GM08714 (cell line): Measurements from ENCODE around the gene TMEM202.
"Not testable (repeated sequence)": the region's sequence is repeated elsewhere in the genome, so short reads cannot be mapped to it uniquely, and the experiment has no call there.

Experiments
- H3K4me3 ChIP-seq: fragments of 200-500 bp; sonication (Bioruptor generic); 2 replicates; pipeline ENCODE4 v1.5.1; 2014; ENCODE audit warnings: mild to moderate bottlenecking, low read length, inconsistent platforms
- ZNF274 ChIP-seq: IDR thresholded peaks from 2 replicates; pipeline ENCODE4 v1.6.1; 2012; ENCODE audit warnings: mild to moderate bottlenecking, low read depth, low read length

TMEM202 gene, protein sequence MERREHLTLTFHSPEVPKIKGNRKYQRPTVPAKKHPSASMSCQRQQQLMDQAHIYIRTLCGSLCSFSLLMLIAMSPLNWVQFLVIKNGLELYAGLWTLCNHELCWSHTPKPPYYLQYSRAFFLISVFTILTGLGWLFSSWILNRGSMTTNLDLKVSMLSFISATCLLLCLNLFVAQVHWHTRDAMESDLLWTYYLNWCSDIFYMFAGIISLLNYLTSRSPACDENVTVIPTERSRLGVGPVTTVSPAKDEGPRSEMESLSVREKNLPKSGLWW

DNA sequence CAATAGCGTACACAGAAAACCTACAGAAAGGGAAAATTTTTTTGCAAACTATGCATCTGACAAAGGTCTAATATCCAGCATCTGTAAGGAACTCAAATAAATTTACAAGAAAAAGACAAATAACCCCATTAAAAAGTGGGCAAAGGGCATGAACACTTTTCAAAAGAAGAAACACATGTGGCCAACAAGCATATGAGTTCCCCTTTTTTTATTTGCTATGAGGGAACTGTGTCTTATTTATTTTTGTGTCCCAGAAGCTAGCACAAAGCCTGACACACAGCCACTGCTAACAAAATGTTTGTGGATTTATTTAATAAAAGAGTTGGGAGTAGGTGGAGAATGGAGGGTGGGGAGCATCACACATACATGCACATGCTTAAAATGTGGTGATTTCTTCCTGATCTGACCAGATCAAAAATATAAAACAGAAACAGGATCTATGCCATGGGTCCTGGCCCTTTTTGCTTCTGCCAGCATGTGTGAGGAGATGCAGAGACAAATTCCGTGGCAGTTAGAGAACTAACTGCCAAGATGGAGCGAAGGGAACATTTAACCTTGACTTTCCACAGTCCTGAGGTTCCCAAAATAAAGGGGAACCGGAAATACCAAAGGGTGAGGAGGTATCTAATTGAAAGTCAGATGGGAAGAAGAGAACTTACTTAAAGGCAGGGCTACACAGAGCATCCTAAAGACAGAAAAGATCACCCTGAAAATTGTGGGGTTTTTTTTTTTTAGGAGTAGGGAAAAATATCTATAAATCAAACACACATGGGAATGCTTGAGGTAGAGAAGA, at the start of gene TMEM202:
Gene TMEM202, plus strand, starts transcription at position 510 of the 793 bp plus-strand sequence. Its CDS starts 22 bp downstream, at position 532.
- TF ChIP-seq ZNF274, result no peak
- no peak within 1 kb of the TSS for H3K4me3 ChIP-seq

DNA sequence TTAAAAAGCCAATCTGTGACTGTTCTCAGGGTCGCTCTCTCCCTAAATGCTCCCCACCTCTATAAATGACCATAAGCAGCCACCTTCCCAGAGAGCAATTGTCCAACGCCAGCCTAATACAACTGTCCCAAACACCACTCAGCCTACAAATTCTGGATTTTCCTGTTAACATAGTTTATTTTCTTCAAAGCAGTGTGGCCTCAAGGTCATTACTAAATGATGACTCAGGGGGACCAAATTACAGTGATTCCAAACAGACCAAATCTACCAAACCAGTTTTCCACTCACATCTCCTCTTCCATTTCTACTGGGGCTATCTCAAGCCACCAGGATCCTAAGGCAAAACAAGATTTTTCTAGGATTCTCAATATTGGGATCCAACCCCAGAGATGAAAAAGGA, 44.8 kb upstream of the TMEM202 start:
- no peak overlapping the region for H3K4me3 ChIP-seq
- no peak for TF ChIP-seq ZNF274

DNA sequence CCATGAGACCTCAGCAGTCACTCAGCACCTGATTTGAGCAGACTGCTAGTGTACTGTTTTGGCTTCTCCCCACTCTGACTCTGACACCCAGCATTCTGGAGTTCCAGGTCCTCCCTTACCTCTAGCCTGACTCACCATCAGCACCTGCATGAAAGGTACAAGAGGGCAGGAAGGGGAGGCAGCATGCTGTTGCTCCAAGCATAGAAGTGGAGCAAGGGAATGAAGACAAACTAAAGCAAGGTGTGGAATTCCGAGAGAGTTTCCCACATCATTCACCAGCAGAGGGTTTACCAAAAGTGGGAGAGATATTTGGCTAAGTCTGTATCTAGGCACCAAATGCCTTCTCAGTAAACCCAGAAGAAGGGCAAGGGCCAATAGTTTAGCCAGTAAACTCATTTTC, 43.6 kb upstream of the TMEM202 start:
- H3K4me3 ChIP-seq, result no peak overlapping the region
- TF ChIP-seq ZNF274, result no peak

DNA sequence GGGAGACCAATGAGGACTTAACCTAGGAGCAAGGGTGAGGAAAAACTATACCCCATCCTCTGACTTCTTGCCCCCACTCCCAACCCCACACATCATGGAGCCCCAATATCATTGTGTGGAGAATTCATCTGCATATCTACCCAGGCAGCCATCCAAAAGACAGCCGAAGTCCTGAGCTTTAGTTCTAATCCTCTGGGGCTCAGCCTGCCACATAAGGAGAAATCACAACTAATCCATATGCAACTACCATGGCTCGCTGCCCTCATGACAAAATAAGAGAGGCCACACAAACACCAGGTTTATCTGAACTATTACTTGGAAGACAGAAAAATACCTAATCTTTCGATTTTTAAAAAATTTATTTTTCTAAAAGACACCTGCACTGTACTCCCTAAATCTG, 40.0 kb upstream of the TMEM202 start:
- no peak for TF ChIP-seq ZNF274
- no peak overlapping the region for H3K4me3 ChIP-seq

GRCh38 chr15:72358650-72359171, 39.4 kb upstream of the TMEM202 start:
- H3K4me3 ChIP-seq, result no peak overlapping the region
- TF ChIP-seq ZNF274, result no peak

DNA sequence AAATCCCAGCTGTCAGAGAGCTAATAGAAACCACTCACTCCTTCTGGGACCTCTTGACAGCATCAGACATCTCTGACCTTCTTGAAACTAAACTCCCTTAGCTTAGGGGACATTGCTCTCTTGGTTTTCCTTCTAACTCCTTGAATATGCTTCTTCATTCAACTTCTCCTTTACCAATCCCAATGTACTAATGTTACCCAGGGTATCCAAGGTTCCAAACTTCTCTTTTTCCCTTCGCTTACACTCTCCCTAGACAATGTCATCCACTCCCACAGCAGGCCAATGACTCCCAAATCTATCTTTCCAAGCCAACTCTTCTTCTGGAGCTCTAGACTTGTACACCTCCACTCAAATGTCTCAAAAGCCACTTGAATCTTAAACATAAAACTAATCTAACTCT, 36.9 kb upstream of the TMEM202 start:
- no peak for TF ChIP-seq ZNF274
- H3K4me3 ChIP-seq, result no peak overlapping the region

DNA sequence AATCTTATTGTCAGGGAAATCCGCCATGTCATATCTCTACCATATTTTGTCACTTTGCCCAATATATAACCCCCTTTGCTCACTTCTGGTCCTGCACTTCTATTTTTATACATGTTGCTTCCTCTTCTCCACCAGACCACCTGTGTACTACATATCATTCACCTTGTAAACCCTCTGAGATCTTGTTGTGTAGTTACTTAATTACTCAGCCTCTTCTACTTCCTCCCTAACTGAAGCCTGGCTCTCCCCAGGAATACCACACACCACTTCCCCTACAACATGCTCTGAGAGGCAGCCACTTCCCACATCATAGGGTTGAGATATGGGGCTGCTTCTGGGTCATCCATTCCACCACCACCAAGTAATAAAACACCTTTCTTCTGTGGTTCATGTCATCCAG, 32.3 kb upstream of the TMEM202 start:
- H3K4me3 ChIP-seq, result no peak overlapping the region; the same call in 1 of the 2 replicates
- no peak for TF ChIP-seq ZNF274

DNA sequence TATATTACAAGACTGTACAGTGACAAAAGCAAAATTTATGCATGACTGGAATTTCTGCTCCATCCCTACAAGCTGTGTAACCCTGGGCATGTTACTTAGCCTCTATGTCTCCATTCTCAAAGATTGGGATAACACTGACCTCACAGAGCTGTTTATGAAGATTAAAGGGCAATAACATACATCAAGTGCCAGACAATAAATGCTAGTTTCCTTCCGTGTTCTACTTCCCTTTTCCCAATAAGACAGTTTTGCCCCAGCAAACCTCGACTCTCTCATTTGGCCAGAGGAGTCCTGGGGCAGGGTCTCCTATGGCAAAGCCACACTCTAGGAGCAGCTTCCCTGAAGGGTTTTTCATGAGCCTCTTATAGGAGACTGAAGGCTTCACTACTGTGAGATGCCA, 29.8 kb upstream of the TMEM202 start:
- TF ChIP-seq ZNF274, result no peak
- H3K4me3 ChIP-seq, result no peak overlapping the region

GRCh38 chr15:72368899-72369298, 29.2 kb upstream of the TMEM202 start:
- no peak for TF ChIP-seq ZNF274
- H3K4me3 ChIP-seq, result no peak overlapping the region

- TF ChIP-seq ZNF274, result no peak
Measured at GRCh38 chr15:72369964-72370363, 28.1 kb upstream of the TMEM202 start.

DNA sequence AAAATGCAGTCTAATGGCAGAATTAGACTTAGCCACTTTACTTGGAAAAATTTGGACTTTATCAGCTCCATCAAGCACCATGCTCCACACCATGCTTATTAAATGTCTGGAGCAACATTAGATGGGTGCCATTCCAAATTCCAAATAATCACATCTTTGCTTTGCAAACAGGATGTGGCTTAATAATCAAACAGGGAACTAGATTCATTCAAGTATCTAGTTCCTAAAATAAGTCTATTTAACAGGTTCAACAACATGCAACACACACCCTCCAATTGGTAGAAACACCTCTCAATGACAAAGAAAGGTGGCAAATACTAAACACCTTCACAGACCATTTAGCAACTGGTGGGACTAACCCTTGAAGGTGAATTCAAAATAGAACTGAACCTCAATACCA, 25.7 kb upstream of the TMEM202 start:
- no peak overlapping the region for H3K4me3 ChIP-seq
- no peak for TF ChIP-seq ZNF274

More at GRCh38 chr15:72369964-72370363, 28.1 kb upstream of the TMEM202 start:
- no peak overlapping the region for H3K4me3 ChIP-seq

GRCh38 chr15:72375501-72375845, 22.6 kb upstream of the TMEM202 start:
- TF ChIP-seq ZNF274, result no peak
- H3K4me3 ChIP-seq, result peak overlapping the region; percentile 97

DNA sequence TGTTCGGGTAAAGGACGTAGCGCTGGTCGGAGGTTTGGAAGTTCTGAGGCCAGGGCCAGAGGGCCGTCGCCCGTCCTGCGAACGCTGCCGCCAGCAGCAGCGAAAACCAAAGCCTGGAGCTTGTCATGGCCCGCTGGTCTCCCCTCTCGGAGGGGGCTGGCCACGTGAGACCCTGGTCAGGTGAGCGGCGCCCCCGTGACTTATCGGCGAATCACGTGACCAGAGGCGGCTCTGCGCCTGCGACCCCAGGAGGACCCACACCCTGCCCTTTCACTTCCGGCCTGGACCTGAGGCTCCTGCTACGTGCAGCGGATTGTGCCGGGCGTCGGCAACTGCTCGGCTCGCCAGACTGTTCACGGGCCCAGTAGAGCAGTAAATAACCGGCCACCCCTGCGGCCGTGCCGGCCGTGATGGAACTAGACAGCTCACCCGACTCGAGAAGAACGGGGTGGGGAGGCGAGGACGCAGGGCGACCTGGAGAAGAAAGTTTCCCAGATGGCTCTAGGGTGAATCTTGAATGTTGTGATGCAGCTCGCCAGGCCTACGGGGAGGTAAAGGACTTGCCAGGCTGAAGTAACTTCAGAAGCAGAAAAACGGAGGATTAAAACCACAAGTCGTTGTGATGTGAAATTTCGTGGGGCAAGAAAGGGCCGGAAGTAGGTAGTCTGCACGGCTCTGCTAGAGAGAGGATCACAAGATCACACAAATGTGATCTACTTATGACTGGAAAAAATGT, 22.1 kb upstream of the TMEM202 start, which contains the start of gene HEXA:
Gene HEXA, minus strand, starts transcription at position 169 of the 736 bp plus-strand sequence. Its CDS starts 42 bp downstream, at position 127.
- no peak for TF ChIP-seq ZNF274
- peak within 1 kb of the TSS; percentile 97 for H3K4me3 ChIP-seq

DNA sequence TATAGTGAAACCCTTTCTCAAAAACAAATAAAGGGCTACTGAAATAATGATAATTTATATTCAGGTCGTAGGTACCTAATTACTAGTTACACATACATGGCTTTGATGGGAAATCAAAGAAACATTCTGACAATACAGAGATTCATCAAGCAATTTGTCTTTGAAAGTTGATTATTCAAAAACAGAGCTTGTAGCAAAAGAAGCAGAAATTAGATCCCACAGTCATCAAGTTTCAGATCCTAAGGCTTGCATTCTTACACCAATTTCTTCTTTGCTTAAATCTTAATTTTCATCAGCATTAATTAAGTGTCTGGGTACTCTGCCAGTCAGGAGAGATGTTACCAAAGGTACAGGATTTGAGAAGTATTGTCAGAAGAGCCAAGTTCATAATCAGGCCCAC, 20.8 kb upstream of the TMEM202 start:
- H3K4me3 ChIP-seq, result no peak overlapping the region
- no peak for TF ChIP-seq ZNF274

- H3K4me3 ChIP-seq, result not testable (repeated sequence)
Measured at GRCh38 chr15:72379106-72379505, 19.0 kb upstream of the TMEM202 start.
